Epithelial cell of esophagus (primary cell): ENCODE measurements around the gene CORO2B.

Source experiments
- DNase-seq: peaks from one replicate; pipeline ENCODE4 v3.0.0; 2010; ENCODE audit warnings: low read depth
- H3K4me3 ChIP-seq: 2 replicates; pipeline ENCODE4 v1.5.1; 2011; ENCODE audit warnings: mild to moderate bottlenecking, low read length, control low read depth
- TF ChIP-seq, protein P1 (sequence below): IDR thresholded peaks from 2 replicates; pipeline ENCODE4 v1.5.1; 2011; ENCODE audit warnings: low read depth, mild to moderate bottlenecking, low read length, control low read depth, inconsistent platforms; ENCODE audit not compliant: insufficient read depth; ENCODE audit errors: missing control alignments

The CORO2B gene

DNA sequence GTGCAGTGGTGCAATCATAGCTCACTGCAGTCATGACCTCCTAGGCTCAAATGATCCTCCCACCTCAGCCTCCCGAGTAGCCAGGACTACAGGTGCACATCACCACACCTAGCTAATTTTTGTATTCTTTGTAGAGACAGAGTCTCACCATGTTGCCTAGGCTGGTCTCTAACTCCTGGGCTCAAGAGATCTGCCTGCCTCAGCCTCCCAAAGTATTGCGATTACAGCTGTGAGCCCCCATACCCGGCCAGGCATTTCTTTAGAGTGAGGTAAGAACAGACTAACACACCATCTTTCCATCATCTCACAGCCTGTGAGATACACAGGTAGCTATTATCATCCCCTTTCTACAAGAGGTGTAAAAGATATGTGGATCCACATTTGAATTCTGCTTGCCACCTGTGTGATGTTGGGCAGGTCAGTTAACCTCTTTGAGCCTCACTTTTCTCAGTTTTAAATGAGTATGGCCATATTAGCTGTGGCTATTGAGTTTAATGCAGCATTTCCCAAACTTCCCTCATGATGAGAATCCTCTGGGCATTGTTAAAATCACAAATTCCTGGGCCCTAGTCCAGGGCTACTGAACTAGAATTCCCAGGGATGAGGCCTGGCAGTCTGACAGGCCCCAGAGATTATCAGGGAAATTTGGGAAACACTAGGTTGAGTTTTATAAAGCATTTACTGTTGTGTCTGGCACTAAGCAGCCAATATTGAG lies 195.9 kb downstream of the CORO2B start:
- H3K4me3 ChIP-seq, result no peak overlapping the region
- DNase-seq, result no peak
- TF ChIP-seq, protein P1, sequence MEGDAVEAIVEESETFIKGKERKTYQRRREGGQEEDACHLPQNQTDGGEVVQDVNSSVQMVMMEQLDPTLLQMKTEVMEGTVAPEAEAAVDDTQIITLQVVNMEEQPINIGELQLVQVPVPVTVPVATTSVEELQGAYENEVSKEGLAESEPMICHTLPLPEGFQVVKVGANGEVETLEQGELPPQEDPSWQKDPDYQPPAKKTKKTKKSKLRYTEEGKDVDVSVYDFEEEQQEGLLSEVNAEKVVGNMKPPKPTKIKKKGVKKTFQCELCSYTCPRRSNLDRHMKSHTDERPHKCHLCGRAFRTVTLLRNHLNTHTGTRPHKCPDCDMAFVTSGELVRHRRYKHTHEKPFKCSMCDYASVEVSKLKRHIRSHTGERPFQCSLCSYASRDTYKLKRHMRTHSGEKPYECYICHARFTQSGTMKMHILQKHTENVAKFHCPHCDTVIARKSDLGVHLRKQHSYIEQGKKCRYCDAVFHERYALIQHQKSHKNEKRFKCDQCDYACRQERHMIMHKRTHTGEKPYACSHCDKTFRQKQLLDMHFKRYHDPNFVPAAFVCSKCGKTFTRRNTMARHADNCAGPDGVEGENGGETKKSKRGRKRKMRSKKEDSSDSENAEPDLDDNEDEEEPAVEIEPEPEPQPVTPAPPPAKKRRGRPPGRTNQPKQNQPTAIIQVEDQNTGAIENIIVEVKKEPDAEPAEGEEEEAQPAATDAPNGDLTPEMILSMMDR, result no peak

DNA sequence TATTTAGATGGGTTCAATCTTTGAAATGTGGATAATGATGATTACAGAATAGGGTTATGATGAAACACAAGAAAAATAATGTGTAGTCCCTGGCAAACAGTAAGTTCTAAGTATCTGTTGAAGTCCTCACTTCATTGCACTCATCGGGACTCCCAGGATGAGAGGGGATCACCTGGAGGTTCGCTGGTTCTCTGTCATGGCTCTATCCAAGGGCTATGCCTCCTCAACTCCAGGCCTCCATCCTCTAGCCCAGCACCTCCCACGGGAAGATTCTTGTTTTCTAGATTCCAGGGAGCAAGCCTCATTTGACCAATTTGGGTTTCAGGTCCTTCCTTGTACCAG lies 196.4 kb downstream of the CORO2B start:
- no peak for DNase-seq
- TF ChIP-seq, protein P1, result no peak
- no peak overlapping the region for H3K4me3 ChIP-seq

DNA sequence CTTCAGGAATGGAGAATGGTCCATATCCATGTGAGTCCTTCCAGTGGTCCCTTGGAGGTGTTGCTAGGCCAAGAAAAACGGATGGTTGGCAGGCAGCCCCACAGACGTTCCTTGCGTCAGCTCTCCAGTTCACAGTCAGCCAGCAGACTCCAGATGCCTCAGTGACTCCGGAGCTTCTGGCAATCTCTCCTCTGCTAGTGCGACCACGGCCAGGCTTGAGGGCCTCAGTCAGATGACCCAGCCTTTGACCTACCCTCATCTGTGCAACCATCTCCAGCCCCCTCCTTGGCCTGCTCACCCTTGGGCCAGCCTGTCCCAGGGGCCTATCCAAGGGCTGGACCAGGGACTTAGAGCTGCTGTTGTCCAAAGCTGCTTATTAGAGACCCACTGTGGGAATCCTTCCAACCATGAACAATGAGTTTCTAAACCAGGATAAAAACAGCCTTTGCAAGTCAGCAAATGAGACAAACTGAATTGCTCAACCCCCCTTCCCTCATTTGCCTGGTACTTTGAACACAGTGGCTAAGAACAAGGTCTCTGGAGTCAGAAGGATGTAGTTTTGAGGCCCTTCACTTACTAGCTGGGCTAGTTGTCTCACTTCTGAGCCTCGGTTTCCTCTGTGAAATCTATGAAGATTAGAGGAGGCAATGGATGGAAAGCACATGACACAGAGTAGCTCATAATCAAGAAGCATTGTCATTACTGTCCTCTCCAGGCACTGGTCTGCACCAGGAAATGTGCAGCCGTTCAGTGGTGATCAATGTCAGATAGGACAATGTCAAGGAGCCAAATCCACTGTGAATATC lies 197.1 kb downstream of the CORO2B start:
- no peak overlapping the region for H3K4me3 ChIP-seq
- DNase-seq, result no peak
- TF ChIP-seq, protein P1, result no peak

DNA sequence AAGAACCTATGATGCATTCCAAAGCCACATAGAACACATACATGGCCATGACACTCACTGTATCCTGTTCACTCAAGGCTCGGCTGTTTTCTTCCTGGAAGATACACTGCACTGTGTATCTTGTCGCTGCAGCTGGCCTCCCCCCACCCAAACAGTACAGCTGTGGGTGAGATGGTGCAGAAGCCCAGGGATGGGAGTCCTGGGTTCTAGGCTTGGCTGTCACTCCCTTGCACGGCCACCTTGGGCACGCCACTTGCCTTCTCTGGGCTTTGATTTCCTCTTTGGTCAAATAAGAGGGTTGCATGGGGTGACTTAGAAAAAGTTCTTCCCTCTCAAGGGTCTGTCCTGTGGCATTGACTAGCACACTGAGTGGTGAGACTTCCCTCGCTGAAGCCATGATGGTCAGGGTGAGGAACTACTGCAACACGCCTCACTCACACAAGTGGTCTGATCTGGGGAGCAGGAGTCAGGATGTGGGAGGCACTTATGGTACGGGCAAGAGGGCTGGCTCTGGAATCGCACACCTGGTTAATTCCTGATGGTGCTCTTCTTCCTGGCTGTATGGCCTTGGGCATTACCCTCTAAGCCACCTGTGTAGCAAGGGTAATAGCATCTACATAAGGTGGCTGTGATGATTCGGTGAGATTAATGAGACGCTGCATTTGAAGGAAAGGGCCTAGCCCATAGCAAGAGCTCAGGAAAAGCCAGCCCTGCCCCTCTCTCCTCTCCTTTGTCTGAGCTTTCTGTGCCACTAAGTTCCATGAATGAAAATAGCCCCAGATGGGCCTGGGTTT lies 197.9 kb downstream of the CORO2B start:
- H3K4me3 ChIP-seq, result no peak overlapping the region
- TF ChIP-seq, protein P1, result no peak

More for the DNA sequence above, 197.9 kb downstream of the CORO2B start:
- DNase-seq, result no peak
